GM18507 (cell line): ENCODE results near the gene GSTCD.
"Not testable (repeated sequence)": the region's sequence is repeated elsewhere in the genome, so short reads cannot be mapped to it uniquely, and the experiment has no call there.

Experiments
- DNase-seq: peaks from one replicate; pipeline ENCODE4 v3.0.0; 2011; ENCODE audit warnings: low read depth; ENCODE audit not compliant: insufficient read length; ENCODE audit errors: extremely low spot score
- FAIRE-seq: peaks from 2 replicates; lab custom pipeline; 2011; peaks lifted over from hg19 to GRCh38; lab: Jason Lieb, UNC

The GSTCD gene

GRCh38 chr4:105852230-105852629 lies 143.6 kb downstream of the GSTCD start:
- not testable (repeated sequence) for FAIRE-seq, DNase-seq

- FAIRE-seq (no peak), DNase-seq (no peak)
Observed at GRCh38 chr4:105858466-105859040, 150.0 kb downstream of the GSTCD start.

DNA sequence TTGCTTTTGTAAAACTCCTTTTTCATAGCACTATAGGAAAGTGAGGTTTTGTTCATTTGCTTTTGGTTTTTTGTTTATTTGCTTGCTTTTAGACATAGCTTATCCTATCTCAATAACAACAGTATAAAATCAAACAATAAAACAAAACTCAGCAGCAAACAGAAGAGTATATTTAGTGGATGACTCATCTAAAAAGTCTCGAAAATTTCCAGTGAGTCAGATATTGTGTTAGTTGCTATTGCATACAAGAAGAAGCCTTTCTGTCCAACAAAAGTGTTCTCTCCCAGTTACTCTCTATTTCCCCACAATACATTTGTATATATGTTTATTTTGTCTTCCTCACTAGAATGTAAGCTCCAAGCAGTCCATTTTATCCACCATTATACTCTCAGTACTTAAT lies 150.6 kb downstream of the GSTCD start:
- FAIRE-seq (no peak), DNase-seq (no peak)

GRCh38 chr4:105870963-105871362 lies 162.4 kb downstream of the GSTCD start:
- FAIRE-seq (no peak), DNase-seq (no peak)

DNA sequence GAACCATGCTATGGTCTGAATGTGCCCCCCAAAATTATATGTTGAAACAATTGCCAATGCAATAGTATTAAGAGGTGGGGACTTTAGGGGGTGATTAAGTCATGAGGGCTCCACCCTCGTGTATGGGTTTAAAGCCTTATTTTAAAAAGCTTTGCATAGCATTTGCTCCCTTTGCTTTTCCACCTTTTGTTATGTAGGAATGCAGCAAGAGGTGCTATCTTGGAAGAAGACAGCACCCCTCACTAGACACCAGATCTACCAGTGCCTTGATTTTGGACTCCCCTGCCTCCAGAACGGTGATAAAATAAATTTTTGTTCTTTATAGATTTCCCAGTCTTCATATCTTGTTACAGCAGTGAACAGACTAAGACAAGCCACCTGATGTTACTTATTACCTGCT lies 163.4 kb downstream of the GSTCD start:
- no peak for FAIRE-seq
- DNase-seq: no peak

- DNase-seq (no peak), FAIRE-seq (no peak)
Observed at GRCh38 chr4:105875233-105875632, 166.6 kb downstream of the GSTCD start.

- FAIRE-seq: no peak
Observed at GRCh38 chr4:105878668-105879067, 170.1 kb downstream of the GSTCD start.

DNA sequence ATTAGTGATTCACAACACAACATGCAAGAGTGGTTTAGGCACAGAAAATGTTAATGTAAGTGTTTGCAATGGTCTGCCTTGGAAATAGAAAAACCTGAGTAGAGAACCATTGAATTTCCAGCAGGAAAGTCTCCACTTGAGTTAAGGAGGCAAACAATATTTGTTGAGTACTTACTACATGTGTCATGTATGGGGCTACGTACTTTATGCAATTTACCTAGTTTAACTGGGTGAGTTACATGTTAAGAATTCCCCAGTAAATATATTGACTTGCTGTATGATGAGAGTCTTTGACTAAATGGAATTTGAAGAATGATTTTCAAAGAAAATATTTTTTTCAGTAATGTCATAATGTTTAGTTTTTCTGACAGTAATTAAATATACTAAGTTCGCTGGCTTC lies 178.9 kb downstream of the GSTCD start:
- no peak for FAIRE-seq
- DNase-seq: no peak

More at GRCh38 chr4:105878668-105879067, 170.1 kb downstream of the GSTCD start:
- no peak for DNase-seq

DNA sequence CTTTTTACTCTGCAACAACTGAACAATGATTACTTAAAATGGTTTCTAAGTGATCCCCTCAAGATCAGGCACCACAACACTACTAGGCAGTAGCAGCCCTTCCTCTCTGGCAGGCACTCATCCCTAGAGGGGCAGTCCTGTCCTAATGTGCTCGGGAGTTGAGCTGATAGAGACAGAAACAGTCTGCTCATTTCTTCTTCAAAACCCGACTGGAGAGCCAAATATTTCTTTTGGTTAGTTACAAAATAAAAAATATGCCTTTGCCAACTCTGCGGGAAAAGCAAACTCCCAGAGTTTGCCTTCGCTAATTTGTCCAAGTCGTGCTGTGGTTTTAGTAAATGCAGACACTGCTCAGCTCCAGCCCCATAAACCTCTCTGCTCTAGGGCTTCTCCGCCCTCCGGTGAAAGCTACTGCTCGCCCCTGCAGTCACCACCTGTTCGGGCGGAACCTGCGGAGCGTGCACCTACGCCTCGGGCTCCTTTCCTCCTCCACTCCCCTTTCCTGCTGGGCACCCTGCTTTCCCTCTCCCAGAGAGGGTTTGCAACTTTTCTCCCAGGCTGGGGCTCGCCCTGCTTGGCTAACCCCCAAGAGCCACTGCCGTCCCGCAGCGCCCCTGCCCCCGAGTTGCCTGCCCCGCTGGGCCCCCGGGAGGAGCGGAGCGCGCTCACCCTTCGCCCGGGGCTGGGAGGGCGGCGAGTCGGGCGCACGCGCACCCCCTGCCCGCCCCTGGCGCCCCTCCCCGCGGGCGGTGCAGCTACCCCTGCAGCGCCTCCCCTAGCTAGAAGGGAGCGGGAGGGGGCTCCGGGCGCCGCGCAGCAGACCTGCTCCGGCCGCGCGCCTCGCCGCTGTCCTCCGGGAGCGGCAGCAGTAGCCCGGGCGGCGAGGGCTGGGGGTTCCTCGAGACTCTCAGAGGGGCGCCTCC lies 186.3 kb downstream of the GSTCD start, which contains the start of gene NPNT:
Gene NPNT (plus strand): TSS at position 812 of the 923 bp plus-strand sequence. CDS start 182 bp downstream, outside the sequence.
- FAIRE-seq (no peak), DNase-seq (no peak)

GRCh38 chr4:105895583-105896460 lies 187.2 kb downstream of the GSTCD start:
- no peak for FAIRE-seq
- DNase-seq: no peak

GRCh38 chr4:105896461-105896942 lies 187.9 kb downstream of the GSTCD start:
- DNase-seq (no peak), FAIRE-seq (no peak)
